ENCODE measurements around the gene TTLL5. TPM values are rescaled to one million over a fixed set of nuclear protein-coding genes. Genes with fewer than 3 reads are reported as not detected.
A peak's percentile ranks its signal among the peaks of the same experiment; 100 is the strongest.

The TTLL5 gene
- total RNA-seq, 5 donors from 2014 or later (not counting 1 experiment from before 2014, with no cell fraction given), result 15.4 to 36.2 (median 22.2) TPM

GRCh38 chr14:75987201-75987970, 326.3 kb downstream of the TTLL5 start:
- Mint-ChIP-seq H3K27ac (no peak overlapping the region), H3K4me3 (peak overlapping the region in 2 of 3 donors; percentile 17 to 89), H3K36me3 (peaks cover 20% of the 10 kb centered on the region), H3K4me1 (peaks cover 18 to 20% (median 18%) of the 10 kb centered on the region in 3 donors), H3K27me3 (no peaks in the 10 kb centered on the region), H3K9me3 (no peaks in the 10 kb centered on the region)
- POLR2A ChIA-PET, result no interaction called here
- CTCF ChIA-PET, result interaction anchor here in 1 of 2 donors (1.4 kb wide), 1 partner anchor 81 kb away, joined by 3 read pairs; no protein-coding TSS in a partner anchor
- DNase-seq, result no peak
- H3K4me1 ChIP-seq (ENCODE audit: control insufficient read depth in 1 of 2, extremely low read depth in 1 of 2, insufficient read depth in 2 of 2, low read length in 2 of 2), result peaks cover 0 to 18% of the 10 kb centered on the region in 2 experiments
- WGBS (ENCODE audit: insufficient coverage), result 83% methylated on average over 1 of the region's 3 CpGs
- H3K4me3 ChIP-seq (ENCODE audit: control insufficient read depth in 1 of 2, extremely low read depth in 1 of 2, low read length in 1 of 2), result no peak overlapping the region
- peaks cover 0 to 9% of the 10 kb centered on the region in 2 donors for H3K36me3 ChIP-seq (ENCODE audit: control insufficient read depth in 2 of 2, extremely low read depth in 1 of 2, insufficient read depth in 1 of 2, low read length in 1 of 2)
- H3K9me3 ChIP-seq, result no peaks in the 10 kb centered on the region
- no peak for ATAC-seq (replicated peaks in 1 of 4)
- no peak overlapping the region for H3K27ac ChIP-seq (ENCODE audit: low read length)
- H3K27me3 ChIP-seq (replicated peaks in 1 of 2; ENCODE audit: control insufficient read depth in 2 of 2, extremely low read depth in 1 of 2, insufficient read depth in 2 of 2, low read length in 1 of 2), result no peaks in the 10 kb centered on the region

GRCh38 chr14:75989134-75989533, 328.1 kb downstream of the TTLL5 start:
- no peak overlapping the region for H3K27ac Mint-ChIP-seq

GRCh38 chr14:75990297-75990696, 329.3 kb downstream of the TTLL5 start:
- Histone ChIP-seq H3K27ac (ENCODE audit: low read length) (no peak overlapping the region), H3K9me3 (no peaks in the 10 kb centered on the region), H3K4me3 (ENCODE audit: control insufficient read depth in 1 of 2, extremely low read depth in 1 of 2, low read length in 1 of 2) (no peak overlapping the region), H3K27me3 (replicated peaks in 1 of 2; ENCODE audit: control insufficient read depth in 2 of 2, extremely low read depth in 1 of 2, insufficient read depth in 2 of 2, low read length in 1 of 2) (no peaks in the 10 kb centered on the region), H3K4me1 (ENCODE audit: control insufficient read depth in 1 of 2, extremely low read depth in 1 of 2, insufficient read depth in 2 of 2, low read length in 2 of 2) (peaks cover 0 to 11% of the 10 kb centered on the region in 2 experiments), H3K36me3 (ENCODE audit: control insufficient read depth in 2 of 2, extremely low read depth in 1 of 2, insufficient read depth in 1 of 2, low read length in 1 of 2) (peaks cover 0 to 9% of the 10 kb centered on the region in 2 donors)
- CTCF ChIA-PET, result interaction anchor here in 1 of 2 donors (0.6 kb wide), 1 partner anchor 341 kb away, joined by 5 read pairs; no protein-coding TSS in a partner anchor
- POLR2A ChIA-PET, result interaction anchor here in 1 of 2 donors (0.5 kb wide), 1 partner anchor 192 kb away, joined by 5 read pairs; no protein-coding TSS in a partner anchor
- peaks cover 12 to 15% (median 14%) of the 10 kb centered on the region in 3 donors for H3K4me1 Mint-ChIP-seq
- 100% methylated on average over 1 of the region's 4 CpGs for WGBS (ENCODE audit: insufficient coverage)
- no peak overlapping the region for H3K27ac Mint-ChIP-seq
- H3K9me3 Mint-ChIP-seq, result no peaks in the 10 kb centered on the region
- no peak for DNase-seq
- H3K36me3 Mint-ChIP-seq, result peaks cover 46% of the 10 kb centered on the region
- no peak overlapping the region for H3K4me3 Mint-ChIP-seq
- no peaks in the 10 kb centered on the region for H3K27me3 Mint-ChIP-seq
- ATAC-seq (replicated peaks in 1 of 4), result no peak

More at GRCh38 chr14:75989134-75989533, 328.1 kb downstream of the TTLL5 start:
- peaks cover 0 to 12% of the 10 kb centered on the region in 2 experiments for H3K4me1 ChIP-seq (ENCODE audit: control insufficient read depth in 1 of 2, extremely low read depth in 1 of 2, insufficient read depth in 2 of 2, low read length in 2 of 2)
- ATAC-seq (replicated peaks in 1 of 4), result no peak
- H3K27me3 Mint-ChIP-seq, result no peaks in the 10 kb centered on the region
- H3K4me3 ChIP-seq (ENCODE audit: control insufficient read depth in 1 of 2, extremely low read depth in 1 of 2, low read length in 1 of 2), result no peak overlapping the region
- H3K4me1 Mint-ChIP-seq, result peaks cover 15 to 19% (median 18%) of the 10 kb centered on the region in 3 donors
- no peaks in the 10 kb centered on the region for H3K27me3 ChIP-seq (replicated peaks in 1 of 2; ENCODE audit: control insufficient read depth in 2 of 2, extremely low read depth in 1 of 2, insufficient read depth in 2 of 2, low read length in 1 of 2)
- 96% methylated on average over 5 of the region's 6 CpGs for WGBS (ENCODE audit: insufficient coverage)
- no peak overlapping the region for H3K27ac ChIP-seq (ENCODE audit: low read length)
- no peak overlapping the region for H3K4me3 Mint-ChIP-seq
- DNase-seq, result no peak
- H3K36me3 Mint-ChIP-seq, result peaks cover 34% of the 10 kb centered on the region
- ChIA-PET POLR2A (no interaction called here), CTCF (no interaction called here)
- no peaks in the 10 kb centered on the region for H3K9me3 Mint-ChIP-seq
- H3K36me3 ChIP-seq (ENCODE audit: control insufficient read depth in 2 of 2, extremely low read depth in 1 of 2, insufficient read depth in 1 of 2, low read length in 1 of 2), result peaks cover 0 to 9% of the 10 kb centered on the region in 2 donors
- H3K9me3 ChIP-seq, result no peaks in the 10 kb centered on the region

GRCh38 chr14:75991753-75992152, 330.7 kb downstream of the TTLL5 start:
- POLR2A ChIA-PET, result interaction anchor here in 1 of 2 donors (0.7 kb wide), 1 partner anchor 628 kb away, joined by 4 read pairs; no protein-coding TSS in a partner anchor
- Mint-ChIP-seq H3K4me3 (no peak overlapping the region), H3K9me3 (no peaks in the 10 kb centered on the region), H3K27ac (no peak overlapping the region), H3K27me3 (no peaks in the 10 kb centered on the region), H3K4me1 (peaks cover under 1 to 1% (median under 1%) of the 10 kb centered on the region in 3 donors), H3K36me3 (peaks cover 59% of the 10 kb centered on the region)
- no peaks in the 10 kb centered on the region for H3K27me3 ChIP-seq (replicated peaks in 1 of 2; ENCODE audit: control insufficient read depth in 2 of 2, extremely low read depth in 1 of 2, insufficient read depth in 2 of 2, low read length in 1 of 2)
- CTCF ChIA-PET, result no interaction called here
- H3K27ac ChIP-seq (ENCODE audit: low read length), result no peak overlapping the region
- 40% methylated on average over 1 of the region's 4 CpGs for WGBS (ENCODE audit: insufficient coverage)
- no peak overlapping the region for H3K4me3 ChIP-seq (ENCODE audit: control insufficient read depth in 1 of 2, extremely low read depth in 1 of 2, low read length in 1 of 2)
- no peaks in the 10 kb centered on the region for H3K4me1 ChIP-seq (ENCODE audit: control insufficient read depth in 1 of 2, extremely low read depth in 1 of 2, insufficient read depth in 2 of 2, low read length in 2 of 2)
- H3K36me3 ChIP-seq (ENCODE audit: control insufficient read depth in 2 of 2, extremely low read depth in 1 of 2, insufficient read depth in 1 of 2, low read length in 1 of 2), result peaks cover 0 to 12% of the 10 kb centered on the region in 2 donors
- no peaks in the 10 kb centered on the region for H3K9me3 ChIP-seq
- DNase-seq (no peak), ATAC-seq (replicated peaks in 1 of 4) (no peak)

- no peak overlapping the region for H3K27ac ChIP-seq (ENCODE audit: low read length)
- peaks cover 69% of the 10 kb centered on the region for H3K36me3 Mint-ChIP-seq
These were observed 332.6 kb downstream of the TTLL5 start for GRCh38 chr14:75993567-75994041.

GRCh38 chr14:75995372-75996041, 334.5 kb downstream of the TTLL5 start:
- H3K9me3 ChIP-seq, result no peaks in the 10 kb centered on the region
- POLR2A ChIA-PET, result no interaction called here
- no peak for DNase-seq
- Mint-ChIP-seq H3K27me3 (no peaks in the 10 kb centered on the region), H3K36me3 (peaks cover 70% of the 10 kb centered on the region), H3K4me3 (no peak overlapping the region), H3K4me1 (no peaks in the 10 kb centered on the region), H3K27ac (no peak overlapping the region), H3K9me3 (no peaks in the 10 kb centered on the region)
- no peaks in the 10 kb centered on the region for H3K4me1 ChIP-seq (ENCODE audit: control insufficient read depth in 1 of 2, extremely low read depth in 1 of 2, insufficient read depth in 2 of 2, low read length in 2 of 2)
- H3K36me3 ChIP-seq (ENCODE audit: control insufficient read depth in 2 of 2, extremely low read depth in 1 of 2, insufficient read depth in 1 of 2, low read length in 1 of 2), result peaks cover 0 to 14% of the 10 kb centered on the region in 2 donors
- no peak for ATAC-seq (replicated peaks in 1 of 4)
- H3K27ac ChIP-seq (ENCODE audit: low read length), result no peak overlapping the region
- no peak overlapping the region for H3K4me3 ChIP-seq (ENCODE audit: control insufficient read depth in 1 of 2, extremely low read depth in 1 of 2, low read length in 1 of 2)
- CTCF ChIA-PET, result no interaction called here
- no peaks in the 10 kb centered on the region for H3K27me3 ChIP-seq (replicated peaks in 1 of 2; ENCODE audit: control insufficient read depth in 2 of 2, extremely low read depth in 1 of 2, insufficient read depth in 2 of 2, low read length in 1 of 2)
- WGBS (ENCODE audit: insufficient coverage), result 92% methylated on average over 12 of the region's 17 CpGs

More at GRCh38 chr14:75993567-75994041, 332.6 kb downstream of the TTLL5 start:
- Histone ChIP-seq H3K4me3 (ENCODE audit: control insufficient read depth in 1 of 2, extremely low read depth in 1 of 2, low read length in 1 of 2) (no peak overlapping the region), H3K4me1 (ENCODE audit: control insufficient read depth in 1 of 2, extremely low read depth in 1 of 2, insufficient read depth in 2 of 2, low read length in 2 of 2) (no peaks in the 10 kb centered on the region), H3K36me3 (ENCODE audit: control insufficient read depth in 2 of 2, extremely low read depth in 1 of 2, insufficient read depth in 1 of 2, low read length in 1 of 2) (peaks cover 0 to 15% of the 10 kb centered on the region in 2 donors), H3K27me3 (replicated peaks in 1 of 2; ENCODE audit: control insufficient read depth in 2 of 2, extremely low read depth in 1 of 2, insufficient read depth in 2 of 2, low read length in 1 of 2) (no peaks in the 10 kb centered on the region), H3K9me3 (no peaks in the 10 kb centered on the region)
- Mint-ChIP-seq H3K4me3 (no peak overlapping the region), H3K4me1 (no peaks in the 10 kb centered on the region), H3K9me3 (no peaks in the 10 kb centered on the region), H3K27ac (no peak overlapping the region), H3K27me3 (no peaks in the 10 kb centered on the region)
- ChIA-PET POLR2A (no interaction called here), CTCF (interaction anchor here in 1 of 2 donors (0.7 kb wide), 1 partner anchor 140 kb away, joined by 3 read pairs; no protein-coding TSS in a partner anchor)
- no peak for DNase-seq
- no peak for ATAC-seq (replicated peaks in 1 of 4)
- WGBS (ENCODE audit: insufficient coverage), result no CpG with 5 or more reads among the region's 1 CpG
